A549 (cell line): ENCODE measurements around the gene PLEKHA6.

Experiments
- CEBPB ChIP-seq, 2 experiments: fragments of >200 bp in 1 of 2; sonication (Bioruptor Twin) in 1 of 2; formaldehyde crosslinking in 1 of 2; IDR thresholded peaks; 2 replicates each; pipeline ENCODE4 v1.6.1; 2012 to 2016
- CHD2 ChIP-seq: fragments of 150-350 bp; IDR thresholded peaks from 2 replicates; pipeline ENCODE4 v1.6.1; 2014; ENCODE audit warnings: low read length; ENCODE audit not compliant: partially characterized antibody
- CTCF ChIP-seq: fragments of >200 bp; sonication (Bioruptor Twin); formaldehyde crosslinking; IDR thresholded peaks from 3 replicates; pipeline ENCODE4 v1.5.1; 2016
- GATA3 ChIP-seq: IDR thresholded peaks from 2 replicates; pipeline ENCODE4 v1.6.1; 2012; ENCODE audit warnings: borderline replicate concordance
- HOXA7 ChIP-seq: fragments of 250-450 bp; sonication (Bioruptor Pico); IDR thresholded peaks from 2 replicates; pipeline ENCODE4 v1.5.0; 2020; ENCODE audit warnings: mild to moderate bottlenecking, moderate library complexity
- JUNB ChIP-seq: fragments of >200 bp; sonication (Bioruptor Twin); formaldehyde crosslinking; IDR thresholded peaks from 2 replicates; pipeline ENCODE4 v1.6.1; 2016
- POLR2A ChIP-seq: IDR thresholded peaks from 2 replicates; pipeline ENCODE4 v1.6.1; 2012; ENCODE audit warnings: mild to moderate bottlenecking, low read length
- RCOR1 ChIP-seq: fragments of 150-350 bp; IDR thresholded peaks from 2 replicates; pipeline ENCODE4 v1.6.1; 2014; ENCODE audit warnings: antibody characterized with exemption, low read length, low read depth
- SMC3 ChIP-seq: fragments of >200 bp; sonication (Bioruptor Twin); formaldehyde crosslinking; IDR thresholded peaks from 3 replicates; pipeline ENCODE4 v1.6.1; 2018; ENCODE audit warnings: inconsistent platforms

DNA sequence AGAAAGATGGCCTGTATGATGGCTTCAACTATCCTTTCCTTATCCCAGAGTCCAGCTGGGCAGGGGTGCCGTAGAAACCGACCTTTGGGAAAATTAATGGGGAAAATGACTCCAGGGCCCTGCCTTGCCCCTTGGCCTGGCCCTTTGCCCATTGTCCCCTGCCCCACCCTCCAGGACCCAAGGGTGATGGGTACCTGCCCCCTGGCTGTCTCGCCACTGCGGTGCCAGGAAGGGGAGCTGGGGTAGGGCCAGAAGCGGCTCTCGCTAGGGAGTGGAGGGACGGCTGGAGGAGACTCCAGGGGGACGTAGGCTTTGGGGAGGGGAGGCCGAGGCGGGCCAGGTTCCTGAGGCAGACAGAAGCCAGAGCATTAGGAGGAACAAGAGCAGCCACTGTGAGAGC lies 116.8 kb downstream of the PLEKHA6 start:
- no peak for TF ChIP-seq POLR2A
- TF ChIP-seq CTCF, result no peak
- no peak for TF ChIP-seq GATA3
- TF ChIP-seq RCOR1, result no peak
- no peak for TF ChIP-seq CHD2
- no peak for TF ChIP-seq JUNB
- no peak for TF ChIP-seq CEBPB (IDR thresholded peaks at IDR 0.05)
- no peak for TF ChIP-seq HOXA7
- TF ChIP-seq SMC3, result no peak
